ENCODE data around the gene DAB1. TPM values are rescaled to one million over a fixed set of nuclear protein-coding genes. Genes with fewer than 3 reads are reported as not detected.

The DAB1 gene
- total RNA-seq, 1 experiment from 2014 or later: not detected

- peaks cover 4% of the 10 kb centered on the region; the same call in 1 of the 2 replicates for H3K27me3 ChIP-seq (ENCODE audit: insufficient read depth, low read length)
- RAD21 ChIA-PET (ENCODE audit: low non-redundant PET in 1 of 2, low total read pairs in 2 of 2, uncharacterized antibody in 2 of 2, unreplicated experiment in 2 of 2): no interaction called here
- no peaks in the 10 kb centered on the region for H3K4me1 ChIP-seq (ENCODE audit: control insufficient read depth in 1 of 2, insufficient read depth in 2 of 2, low read length in 2 of 2)
- no peak overlapping the region for H3K4me3 ChIP-seq (replicated peaks in 1 of 2; ENCODE audit: low read depth in 1 of 2, low read length in 2 of 2)
- H3K4me2 ChIP-seq (ENCODE audit: low read length): no peak overlapping the region
- no peaks in the 10 kb centered on the region for H3K9me3 ChIP-seq (ENCODE audit: control insufficient read depth in 1 of 2, insufficient read depth in 1 of 2, low read depth in 1 of 2, low read length in 2 of 2)
- no peaks in the 10 kb centered on the region for H3K9me2 ChIP-seq (ENCODE audit: insufficient read depth)
- no peaks in the 10 kb centered on the region for H3K79me2 ChIP-seq (ENCODE audit: insufficient read depth, low read length)
- no peak overlapping the region for H3K27ac ChIP-seq (ENCODE audit: low read depth, low read length)
- H3K9ac ChIP-seq (ENCODE audit: low read length): no peak overlapping the region
- no peak overlapping the region for H2AFZ ChIP-seq (ENCODE audit: low read depth, low read length, poor library complexity, severe bottlenecking)
- ATAC-seq (no peak), DNase-seq (ENCODE audit: low read depth, low spot score) (no peak)
- CTCF ChIA-PET: no interaction called here
- no peaks in the 10 kb centered on the region for H4K20me1 ChIP-seq (ENCODE audit: insufficient read depth)
- BruUV-seq (replicated peaks): no TSS peak
- intact Hi-C loops (cut with micrococcal nuclease): loop anchor here (10.0 kb wide), 1 partner anchor 60 kb away; no protein-coding TSS in a partner anchor
- TF ChIP-seq SRF (IDR thresholded peaks at IDR 0.05; ENCODE audit: low read depth): no peak
- TF ChIP-seq YY1 (IDR thresholded peaks at IDR 0.05; ENCODE audit: extremely low read depth, insufficient replicate concordance, low read depth, low read length): no peak
- no peak for TF ChIP-seq FOSL1 (IDR thresholded peaks at IDR 0.05; ENCODE audit: low read depth)
- TF ChIP-seq CTCF (IDR thresholded peaks at IDR 0.05 in 2 of 3, conservative IDR thresholded peaks at IDR 0.05 in 1 of 3; ENCODE audit: borderline replicate concordance in 1 of 3, insufficient read depth in 1 of 3, low read depth in 2 of 3, low read length in 2 of 3): no peak
- TF ChIP-seq ZNF274 (IDR thresholded peaks at IDR 0.05; ENCODE audit: low read depth, low read length): no peak
- no peak for TF ChIP-seq ZFX (IDR thresholded peaks at IDR 0.05)
- no peak for TF ChIP-seq POLR2AphosphoS5 (IDR thresholded peaks at IDR 0.05; ENCODE audit: low read depth, low read length)
- POLR2A ChIA-PET: no interaction called here
- H3K36me3 ChIP-seq (ENCODE audit: control insufficient read depth in 1 of 2, insufficient read depth in 2 of 2, low read length in 2 of 2): no peaks in the 10 kb centered on the region
Observed at GRCh38 chr1:57015071-57015470, 408.8 kb downstream of the DAB1 start.

GRCh38 chr1:57013522-57013921 is 410.3 kb downstream of the DAB1 start:
- ChIA-PET POLR2A (no interaction called here), CTCF (no interaction called here), RAD21 (ENCODE audit: low non-redundant PET in 1 of 2, low total read pairs in 2 of 2, uncharacterized antibody in 2 of 2, unreplicated experiment in 2 of 2) (no interaction called here)
- H3K4me1 ChIP-seq (ENCODE audit: control insufficient read depth in 1 of 2, insufficient read depth in 2 of 2, low read length in 2 of 2): no peaks in the 10 kb centered on the region
- H3K27ac ChIP-seq (ENCODE audit: low read depth, low read length): no peak overlapping the region
- no peaks in the 10 kb centered on the region for H4K20me1 ChIP-seq (ENCODE audit: insufficient read depth)
- H2AFZ ChIP-seq (ENCODE audit: low read depth, low read length, poor library complexity, severe bottlenecking): no peak overlapping the region
- H3K36me3 ChIP-seq (ENCODE audit: control insufficient read depth in 1 of 2, insufficient read depth in 2 of 2, low read length in 2 of 2): no peaks in the 10 kb centered on the region
- no peaks in the 10 kb centered on the region for H3K9me2 ChIP-seq (ENCODE audit: insufficient read depth)
- intact Hi-C loops (cut with micrococcal nuclease): loop anchor here (5.0 to 10.0 kb wide), 2 partner anchors 59 to 279 kb away; no protein-coding TSS in a partner anchor
- H3K9me3 ChIP-seq (ENCODE audit: control insufficient read depth in 1 of 2, insufficient read depth in 1 of 2, low read depth in 1 of 2, low read length in 2 of 2): no peaks in the 10 kb centered on the region
- H3K4me3 ChIP-seq (replicated peaks in 1 of 2; ENCODE audit: low read depth in 1 of 2, low read length in 2 of 2): no peak overlapping the region
- peaks cover 4% of the 10 kb centered on the region; the same call in 1 of the 2 replicates for H3K27me3 ChIP-seq (ENCODE audit: insufficient read depth, low read length)
- no peak for ATAC-seq
- DNase-seq (ENCODE audit: low read depth, low spot score): no peak
- H3K79me2 ChIP-seq (ENCODE audit: insufficient read depth, low read length): no peaks in the 10 kb centered on the region
- no TSS peak for BruUV-seq (replicated peaks)
- H3K9ac ChIP-seq (ENCODE audit: low read length): no peak overlapping the region
- no peak overlapping the region for H3K4me2 ChIP-seq (ENCODE audit: low read length)
- TF ChIP-seq TCF7L2 (IDR thresholded peaks at IDR 0.05; ENCODE audit: borderline replicate concordance, extremely low read depth, insufficient read depth, insufficient read length) (no peak), REST (IDR thresholded peaks at IDR 0.05; ENCODE audit: low read depth) (no peak), ZBTB33 (IDR thresholded peaks at IDR 0.05; ENCODE audit: extremely low read depth, insufficient replicate concordance, low read length) (no peak), ZNF274 (IDR thresholded peaks at IDR 0.05; ENCODE audit: low read depth, low read length) (no peak), MAX (IDR thresholded peaks at IDR 0.05) (no peak)

Data from HCT116 (cell line).